ENCODE data around the gene BICRA.

The BICRA gene

DNA sequence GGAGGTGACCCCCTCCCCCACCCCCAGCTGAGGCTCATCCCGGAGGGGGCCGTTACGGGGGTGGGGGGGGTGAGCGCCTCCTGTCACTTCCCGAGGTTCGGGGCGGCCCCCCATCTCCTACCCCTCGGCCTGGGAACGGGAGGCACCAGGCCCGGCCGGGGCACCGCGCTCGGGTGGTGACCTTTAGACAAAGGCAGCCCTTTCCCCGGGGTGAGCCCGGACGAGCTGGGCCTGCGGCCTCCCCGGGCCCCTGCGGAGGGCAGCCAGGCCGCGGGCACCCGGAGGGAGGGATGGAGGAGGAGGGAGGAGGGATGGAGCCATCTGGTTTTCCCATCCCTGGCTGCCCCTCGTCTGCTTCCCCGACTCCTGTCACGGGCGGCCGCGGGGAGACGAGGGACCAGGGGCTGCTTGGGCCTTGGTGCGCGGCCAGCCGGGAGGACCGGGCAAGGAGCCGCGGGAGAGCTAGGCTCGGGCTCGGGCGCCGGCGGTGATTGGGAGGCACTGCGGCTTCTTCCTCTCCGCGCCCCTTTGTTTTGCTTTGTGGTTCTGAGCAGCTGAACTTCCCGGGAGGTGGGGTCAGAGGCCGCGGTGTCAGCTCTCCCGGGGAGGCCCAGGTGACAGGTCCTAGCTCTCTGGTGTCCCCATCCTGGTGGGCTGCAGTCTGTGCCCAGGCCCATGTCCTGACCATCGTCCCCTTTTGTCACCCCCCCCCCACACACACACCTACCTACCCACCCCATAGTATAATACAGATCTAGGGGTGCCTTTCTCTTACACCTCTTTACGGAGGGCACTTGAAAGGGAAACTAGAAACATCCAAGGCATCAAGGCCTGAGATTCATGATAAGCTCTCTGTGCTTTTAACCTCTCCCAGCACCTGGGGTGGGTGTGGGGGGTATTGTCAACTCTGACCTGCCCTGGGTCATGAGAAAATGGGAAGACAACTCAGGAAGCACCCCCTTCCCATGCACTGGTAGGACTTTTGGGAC lies 1.3 kb downstream of the BICRA start:
- in situ Hi-C loops (cut with MboI; ENCODE audit: low sequenced_read_pairs) = no loop called here
- DNase-seq (ENCODE audit: low spot score in 2 of 2) = peak; percentile 21 to 65

DNA sequence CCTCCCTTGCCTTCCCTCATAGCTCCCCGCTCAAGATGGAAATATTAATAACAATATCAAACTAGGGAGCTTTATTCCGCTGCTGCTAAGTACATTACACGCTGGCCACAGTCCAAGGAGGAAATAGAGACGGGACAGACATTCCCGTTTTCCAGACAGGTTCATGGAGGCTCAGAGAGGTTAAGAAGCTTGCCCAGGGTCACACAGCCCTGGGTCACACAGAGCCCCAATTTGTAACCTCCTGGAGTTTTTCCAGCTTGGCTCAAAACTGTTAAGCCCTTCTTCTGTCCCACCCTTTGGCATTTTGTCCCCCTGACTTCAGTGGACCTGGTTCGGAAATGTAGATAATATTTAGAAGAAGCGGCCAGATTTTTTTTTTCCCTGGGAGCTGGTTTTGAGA lies 2.0 kb downstream of the BICRA start:
- H3K4me1 ChIP-seq = peaks cover 4% of the 10 kb centered on the region
- H3K4me3 ChIP-seq = no peak overlapping the region
- in situ Hi-C loops (cut with MboI; ENCODE audit: low sequenced_read_pairs) = no loop called here
- H3K36me3 ChIP-seq (replicated peaks) = peaks cover 3% of the 10 kb centered on the region; the same call in 1 of the 2 replicates
- H3K27me3 ChIP-seq (ENCODE audit: low read depth) = no peaks in the 10 kb centered on the region
- no peaks in the 10 kb centered on the region for H3K9me3 ChIP-seq
- no peak for DNase-seq (ENCODE audit: low spot score in 2 of 2)

More for the DNA sequence above, 1.3 kb downstream of the BICRA start:
- H3K27me3 ChIP-seq (ENCODE audit: low read depth) = no peaks in the 10 kb centered on the region
- no peaks in the 10 kb centered on the region for H3K9me3 ChIP-seq
- H3K4me3 ChIP-seq = peak overlapping the region; percentile 98
- peaks cover 3% of the 10 kb centered on the region; the same call in 1 of the 2 replicates for H3K36me3 ChIP-seq (replicated peaks)
- H3K4me1 ChIP-seq = peaks cover 4% of the 10 kb centered on the region

DNA sequence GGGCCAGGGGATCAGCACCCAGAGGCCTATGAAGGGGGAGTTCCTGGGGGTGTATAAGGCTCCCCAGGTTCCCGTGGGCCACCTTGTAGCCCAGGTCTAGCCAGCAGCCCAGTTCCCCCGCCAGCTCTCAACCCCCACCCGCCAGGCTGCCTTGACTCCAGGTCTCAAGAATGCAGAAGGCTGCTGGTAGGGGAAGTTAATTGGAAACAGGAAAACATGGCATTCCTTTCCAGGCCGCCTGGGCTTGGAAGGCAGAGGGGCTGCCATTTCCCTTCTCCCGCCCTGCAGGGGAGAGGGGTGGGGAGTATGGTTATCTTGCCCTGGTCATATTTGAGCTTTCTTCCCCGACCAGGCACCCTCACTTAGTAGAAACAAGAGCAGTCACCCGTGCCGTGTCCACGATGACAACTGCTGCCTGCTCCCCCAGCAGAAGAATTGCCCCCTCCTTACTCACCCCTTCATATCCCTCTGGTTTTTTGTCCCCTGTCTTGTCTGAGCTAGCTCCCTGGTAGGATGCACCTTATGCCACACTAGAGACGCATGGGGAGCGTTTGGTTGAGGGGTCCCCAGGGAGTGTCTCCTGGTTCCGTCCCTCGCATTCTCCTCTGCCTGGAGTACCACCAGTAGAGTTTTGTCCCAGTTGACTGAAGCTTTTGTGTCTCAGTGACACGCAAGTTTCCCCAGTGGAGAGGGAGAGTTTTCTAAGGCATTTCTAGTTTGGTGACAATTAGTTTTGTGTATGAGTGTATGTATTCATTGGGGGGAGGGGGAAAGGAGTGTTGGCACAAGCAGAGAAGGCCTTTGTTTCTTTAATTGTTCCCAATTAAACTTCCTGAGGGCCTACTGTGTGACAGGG lies 4.5 kb downstream of the BICRA start:
- in situ Hi-C loops (cut with MboI; ENCODE audit: low sequenced_read_pairs) = no loop called here
- DNase-seq (ENCODE audit: low spot score in 2 of 2) = peak in 1 of 2 experiments; percentile 29
- Histone ChIP-seq H3K36me3 (replicated peaks) (peaks cover under 1% of the 10 kb centered on the region; the same call in 1 of the 2 replicates), H3K4me3 (no peak overlapping the region), H3K4me1 (peaks cover 4% of the 10 kb centered on the region), H3K27me3 (ENCODE audit: low read depth) (no peaks in the 10 kb centered on the region), H3K9me3 (no peaks in the 10 kb centered on the region)

DNA sequence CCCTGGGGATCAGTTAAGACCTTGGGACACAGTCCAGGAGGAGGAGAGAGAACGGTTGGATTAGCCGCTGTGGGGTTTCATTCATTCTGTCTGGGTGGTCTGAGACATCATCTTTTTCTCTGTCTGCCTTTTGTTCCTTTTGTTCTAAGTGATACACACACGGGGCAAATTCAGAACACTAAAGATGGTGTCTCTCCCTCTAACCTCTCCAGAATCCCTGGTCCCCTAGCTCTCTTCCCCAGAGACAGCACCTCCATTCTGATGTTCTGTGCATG lies 5.0 kb downstream of the BICRA start:
- Histone ChIP-seq H3K27me3 (ENCODE audit: low read depth) (no peaks in the 10 kb centered on the region), H3K9me3 (no peaks in the 10 kb centered on the region), H3K4me3 (no peak overlapping the region), H3K36me3 (replicated peaks) (no peaks in the 10 kb centered on the region), H3K4me1 (peaks cover 4% of the 10 kb centered on the region)
- in situ Hi-C loops (cut with MboI; ENCODE audit: low sequenced_read_pairs) = no loop called here
- DNase-seq (ENCODE audit: low spot score in 2 of 2) = no peak

DNA sequence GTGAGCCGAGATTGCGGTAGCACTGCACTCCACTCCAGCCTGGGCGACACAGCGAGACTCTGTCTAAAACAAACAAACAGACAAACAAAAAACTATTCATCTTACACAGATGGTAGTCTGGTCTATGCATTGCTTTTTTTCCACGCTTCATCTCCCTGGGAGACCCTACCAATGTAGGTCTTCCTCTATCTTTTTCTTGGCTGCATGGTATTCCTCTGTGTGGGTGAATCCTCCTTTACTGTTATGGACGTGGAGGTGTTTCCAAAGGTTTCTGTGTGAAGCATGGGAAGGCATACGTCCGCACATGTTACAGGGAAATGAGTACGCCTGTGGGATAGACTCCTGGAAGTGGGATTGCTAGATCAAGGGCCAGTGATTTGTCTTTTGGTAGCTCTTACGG lies 5.6 kb downstream of the BICRA start:
- H3K4me3 ChIP-seq = no peak overlapping the region
- H3K36me3 ChIP-seq (replicated peaks) = no peaks in the 10 kb centered on the region
- no peak for DNase-seq (ENCODE audit: low spot score in 2 of 2)
- no peaks in the 10 kb centered on the region for H3K27me3 ChIP-seq (ENCODE audit: low read depth)
- H3K9me3 ChIP-seq = no peaks in the 10 kb centered on the region
- in situ Hi-C loops (cut with MboI; ENCODE audit: low sequenced_read_pairs) = no loop called here
- peaks cover 4% of the 10 kb centered on the region for H3K4me1 ChIP-seq

DNA sequence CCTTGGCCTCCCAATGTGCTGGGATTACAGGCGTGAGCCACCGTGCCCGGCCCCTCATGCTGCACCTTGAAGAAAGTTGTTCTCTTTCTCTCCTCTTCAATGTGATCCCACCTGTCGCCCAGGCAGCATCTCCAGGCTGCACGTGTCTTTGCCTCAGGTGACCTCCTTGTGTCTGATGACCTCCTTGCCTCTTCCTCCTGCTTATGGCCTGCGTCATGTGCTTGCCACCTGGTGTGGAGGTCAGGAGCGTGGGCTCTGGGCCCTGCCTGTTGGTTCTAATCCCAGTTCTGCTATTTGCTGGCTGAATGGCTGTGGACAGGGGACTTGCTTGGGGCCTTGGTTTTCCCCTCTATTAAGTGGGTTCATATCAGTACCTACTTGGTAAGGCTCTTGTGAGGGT lies 6.3 kb downstream of the BICRA start:
- no peak for DNase-seq (ENCODE audit: low spot score in 2 of 2)
- Histone ChIP-seq H3K4me3 (no peak overlapping the region), H3K4me1 (peaks cover 4% of the 10 kb centered on the region), H3K27me3 (ENCODE audit: low read depth) (no peaks in the 10 kb centered on the region), H3K9me3 (no peaks in the 10 kb centered on the region), H3K36me3 (replicated peaks) (no peaks in the 10 kb centered on the region)
- in situ Hi-C loops (cut with MboI; ENCODE audit: low sequenced_read_pairs) = no loop called here

DNA sequence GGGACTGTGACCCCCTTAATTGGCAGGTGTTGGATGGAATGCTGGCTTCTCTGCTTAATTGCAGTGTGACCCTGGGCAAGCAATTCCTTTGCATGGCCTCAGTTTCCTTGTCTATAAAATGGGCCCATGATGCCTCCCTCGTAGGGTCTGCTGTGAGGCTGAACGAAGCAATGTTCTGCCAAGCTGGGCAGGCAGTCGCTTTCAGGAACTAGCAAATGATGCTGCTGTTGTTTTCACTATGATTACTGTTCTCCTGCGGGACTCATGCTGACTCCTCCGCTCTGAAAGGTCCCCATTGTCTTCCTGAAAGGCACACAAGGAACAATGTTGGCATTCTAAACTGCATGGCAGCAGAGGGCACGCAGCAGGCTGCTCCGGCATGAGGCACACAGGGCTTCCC lies 6.8 kb downstream of the BICRA start:
- no peak for DNase-seq (ENCODE audit: low spot score in 2 of 2)
- Histone ChIP-seq H3K4me3 (no peak overlapping the region), H3K4me1 (peaks cover 4% of the 10 kb centered on the region), H3K9me3 (no peaks in the 10 kb centered on the region), H3K27me3 (ENCODE audit: low read depth) (no peaks in the 10 kb centered on the region), H3K36me3 (replicated peaks) (no peaks in the 10 kb centered on the region)
- in situ Hi-C loops (cut with MboI; ENCODE audit: low sequenced_read_pairs) = no loop called here

DNA sequence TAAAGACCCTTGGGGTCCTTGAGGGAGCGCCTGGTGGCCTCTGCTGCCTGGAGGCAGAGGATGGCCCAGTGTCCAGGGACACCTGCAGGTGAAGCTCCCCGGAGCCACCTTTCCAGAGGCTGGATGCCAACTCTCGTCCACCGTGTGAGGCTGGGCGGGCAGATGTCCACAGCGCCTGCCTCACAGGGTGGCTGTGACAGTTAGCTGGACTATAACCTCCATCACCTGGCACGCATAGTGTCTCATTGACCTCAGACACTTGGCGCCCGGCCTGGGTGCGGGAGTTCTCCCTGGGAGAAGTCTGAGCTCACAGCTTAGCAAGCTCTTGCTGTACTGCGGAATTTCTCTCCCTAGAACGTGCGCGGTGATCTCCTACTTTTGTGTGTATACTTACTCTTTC lies 9.8 kb downstream of the BICRA start:
- no peaks in the 10 kb centered on the region for H3K36me3 ChIP-seq (replicated peaks)
- no peaks in the 10 kb centered on the region for H3K27me3 ChIP-seq (ENCODE audit: low read depth)
- no peaks in the 10 kb centered on the region for H3K9me3 ChIP-seq
- no peak overlapping the region for H3K4me3 ChIP-seq
- no peak for DNase-seq (ENCODE audit: low spot score in 2 of 2)
- no peaks in the 10 kb centered on the region for H3K4me1 ChIP-seq
- in situ Hi-C loops (cut with MboI; ENCODE audit: low sequenced_read_pairs) = no loop called here

DNA sequence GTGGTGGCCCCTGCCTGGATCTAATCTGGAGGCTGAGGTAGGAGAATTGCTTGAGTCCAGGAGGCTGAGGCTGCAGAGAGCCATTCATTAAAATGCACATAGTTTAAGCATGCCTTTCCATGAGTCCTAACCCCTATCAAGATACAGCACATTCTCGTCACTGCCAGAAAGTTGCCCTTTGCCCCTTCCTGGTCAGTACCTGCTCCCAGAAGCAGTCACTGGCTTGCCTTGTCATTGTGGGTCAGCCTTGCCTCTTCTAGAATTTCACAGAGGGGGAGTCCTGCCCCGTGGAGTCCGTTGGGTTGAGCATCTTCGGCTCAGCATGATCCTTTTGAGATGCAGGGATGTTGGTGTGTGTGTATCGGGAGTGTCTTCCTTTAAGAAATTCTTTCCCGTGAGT lies 10.8 kb downstream of the BICRA start:
- no peak overlapping the region for H3K4me3 ChIP-seq

DNA sequence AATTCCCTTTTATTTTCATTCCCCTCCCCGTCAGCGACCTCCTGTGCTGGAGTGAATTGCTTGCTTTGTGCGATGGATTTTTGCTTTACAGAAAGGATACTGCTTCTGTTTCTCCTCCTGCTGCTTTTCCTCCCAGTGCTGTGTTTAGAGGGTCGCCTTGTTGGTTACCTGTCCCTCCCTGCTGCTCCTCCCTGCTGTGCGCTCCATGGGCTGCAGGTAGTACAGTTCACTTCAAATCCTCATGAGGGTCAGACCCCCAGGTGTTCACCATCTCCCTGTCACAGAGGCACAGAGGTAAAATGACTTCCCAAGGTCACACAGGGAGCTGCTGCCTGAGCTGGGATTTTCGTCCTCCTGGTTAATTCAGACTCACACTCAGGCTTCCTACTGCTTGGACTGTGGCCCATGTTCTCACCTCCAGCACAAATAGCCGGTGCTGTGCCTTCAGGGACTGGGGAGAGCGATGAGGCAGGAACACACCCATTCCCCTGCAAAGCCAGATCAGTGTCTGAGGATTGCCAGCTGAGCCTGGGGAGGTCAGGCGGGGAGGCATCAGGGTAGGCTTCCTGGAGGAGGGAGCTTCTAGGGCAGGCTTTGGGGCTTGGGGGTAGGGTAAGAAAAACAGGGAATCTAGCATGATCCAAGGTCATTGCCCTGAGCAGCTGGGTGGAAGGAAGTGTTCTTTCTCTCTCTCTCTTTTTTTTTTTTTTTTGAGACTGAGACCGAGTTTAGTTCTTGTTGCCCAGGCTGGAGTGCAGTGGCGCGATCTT lies 14.4 kb downstream of the BICRA start:
- Histone ChIP-seq H3K36me3 (replicated peaks) (no peaks in the 10 kb centered on the region), H3K4me1 (no peaks in the 10 kb centered on the region)
- in situ Hi-C loops (cut with MboI; ENCODE audit: low sequenced_read_pairs) = no loop called here

More for the DNA sequence above, 10.8 kb downstream of the BICRA start:
- Histone ChIP-seq H3K36me3 (replicated peaks) (no peaks in the 10 kb centered on the region), H3K4me1 (no peaks in the 10 kb centered on the region), H3K9me3 (no peaks in the 10 kb centered on the region), H3K27me3 (ENCODE audit: low read depth) (no peaks in the 10 kb centered on the region)
- in situ Hi-C loops (cut with MboI; ENCODE audit: low sequenced_read_pairs) = no loop called here
- DNase-seq (ENCODE audit: low spot score in 2 of 2) = no peak

DNA sequence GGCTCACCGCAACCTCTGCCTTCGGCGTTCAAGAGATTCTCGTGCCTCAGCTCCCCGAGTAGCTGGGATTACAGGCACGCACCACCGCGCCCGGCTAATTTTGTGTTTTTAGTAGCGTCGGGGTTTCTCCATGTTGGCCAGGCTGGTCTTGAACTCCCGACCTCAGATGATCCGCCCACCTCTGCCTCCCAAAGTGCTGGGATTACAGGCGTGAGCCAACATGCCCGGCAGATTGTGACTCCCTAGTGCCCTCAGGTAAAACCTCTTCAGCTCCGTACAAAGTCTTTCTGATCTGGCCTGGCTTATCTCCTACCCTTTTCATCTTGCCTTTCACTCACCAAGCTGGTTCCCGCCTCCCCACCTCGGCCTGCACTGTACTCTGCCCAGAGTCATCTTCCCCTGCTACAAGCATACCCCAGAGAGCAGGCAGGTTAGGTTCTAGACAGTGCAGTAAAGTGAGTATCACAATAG lies 15.0 kb downstream of the BICRA start:
- H3K4me3 ChIP-seq = no peak overlapping the region
- H3K4me1 ChIP-seq = no peaks in the 10 kb centered on the region
- no peaks in the 10 kb centered on the region for H3K36me3 ChIP-seq (replicated peaks)
- DNase-seq (ENCODE audit: low spot score in 2 of 2) = peak in 1 of 2 experiments; percentile 27
- no peaks in the 10 kb centered on the region for H3K9me3 ChIP-seq
- in situ Hi-C loops (cut with MboI; ENCODE audit: low sequenced_read_pairs) = no loop called here
- no peaks in the 10 kb centered on the region for H3K27me3 ChIP-seq (ENCODE audit: low read depth)

More for the DNA sequence above, 14.4 kb downstream of the BICRA start:
- Histone ChIP-seq H3K27me3 (ENCODE audit: low read depth) (no peaks in the 10 kb centered on the region), H3K9me3 (no peaks in the 10 kb centered on the region), H3K4me3 (no peak overlapping the region)
- DNase-seq (ENCODE audit: low spot score in 2 of 2) = no peak

DNA sequence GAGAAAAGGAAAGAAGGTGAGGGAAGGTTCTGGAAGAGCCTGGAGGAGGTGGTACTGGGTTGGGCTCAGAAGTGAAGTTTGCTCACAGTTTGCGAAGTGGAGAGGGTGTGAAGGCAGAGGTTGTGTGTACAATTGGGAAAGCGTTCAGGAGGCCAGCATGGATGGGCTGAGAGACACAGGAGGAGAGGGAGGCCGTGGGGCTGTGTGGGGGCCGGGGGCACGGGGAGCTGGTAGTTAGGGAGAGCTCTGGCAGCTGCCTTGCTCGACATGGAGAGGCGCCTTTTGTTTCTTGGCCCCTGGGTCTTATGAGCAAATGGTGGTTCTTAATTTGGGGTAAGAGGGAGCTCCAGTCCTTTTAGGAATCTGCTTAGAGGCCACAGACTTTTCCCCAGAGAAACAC lies 16.7 kb downstream of the BICRA start:
- Histone ChIP-seq H3K27me3 (ENCODE audit: low read depth) (no peaks in the 10 kb centered on the region), H3K9me3 (no peaks in the 10 kb centered on the region; the same call in 1 of the 2 replicates), H3K4me1 (no peaks in the 10 kb centered on the region), H3K36me3 (replicated peaks) (no peaks in the 10 kb centered on the region), H3K4me3 (no peak overlapping the region)
- in situ Hi-C loops (cut with MboI; ENCODE audit: low sequenced_read_pairs) = no loop called here
- DNase-seq (ENCODE audit: low spot score in 2 of 2) = no peak

DNA sequence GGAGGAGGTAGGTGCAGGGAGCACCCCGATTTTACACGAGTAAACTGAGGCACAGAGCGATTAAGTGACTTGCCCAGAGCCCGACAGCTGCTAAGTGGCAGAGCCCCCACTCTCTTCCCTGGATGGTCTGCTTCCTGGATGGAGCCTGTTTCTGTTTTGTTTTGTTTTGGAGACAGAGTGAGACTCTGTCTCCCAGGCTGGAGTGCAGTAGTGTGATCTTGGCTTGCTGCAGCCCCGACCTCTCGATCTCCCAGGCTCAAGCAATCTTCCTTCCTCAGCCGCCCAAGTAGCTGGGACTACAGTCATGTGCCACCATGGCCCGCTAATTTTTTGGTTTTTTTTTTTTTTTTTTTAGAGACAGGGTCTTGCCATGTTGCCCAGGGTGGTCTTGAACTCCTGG lies 17.3 kb downstream of the BICRA start:
- Histone ChIP-seq H3K4me1 (no peaks in the 10 kb centered on the region), H3K4me3 (no peak overlapping the region), H3K36me3 (replicated peaks) (no peaks in the 10 kb centered on the region), H3K27me3 (ENCODE audit: low read depth) (no peaks in the 10 kb centered on the region), H3K9me3 (no peaks in the 10 kb centered on the region; the same call in 1 of the 2 replicates)
- in situ Hi-C loops (cut with MboI; ENCODE audit: low sequenced_read_pairs) = no loop called here
- no peak for DNase-seq (ENCODE audit: low spot score in 2 of 2)

Measured in HAP-1 (cell line).